CD4-positive, alpha-beta T cell treated with Interleukin-4 for 1 hour (primary cell): ENCODE data around the gene SLBP.

Experiments
- DNase-seq, 2 donors: peaks; one replicate each; pipeline ENCODE4 v3.0.0-alpha.2; 2020 to 2022

Gene SLBP

DNA sequence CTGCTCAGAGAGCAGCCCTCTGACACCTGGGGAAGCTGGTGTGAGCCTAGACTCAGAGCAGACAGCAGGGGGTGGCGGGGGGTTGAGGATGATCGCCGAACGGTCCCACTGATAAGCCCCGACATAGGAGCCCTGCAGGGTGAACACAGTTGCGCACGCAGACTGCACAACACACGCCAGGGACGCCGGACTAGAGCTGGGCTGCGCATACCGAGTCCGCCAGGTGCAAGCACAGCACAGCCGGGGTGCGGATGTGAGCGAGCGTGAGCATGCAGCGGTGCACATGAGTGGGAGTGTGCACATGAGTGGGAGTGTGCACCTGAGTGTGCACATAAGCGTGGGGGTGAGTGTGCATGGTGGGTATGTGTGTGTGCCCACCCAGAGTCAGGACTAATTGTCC is 64.7 kb downstream of the SLBP start:
- DNase-seq: no peak

GRCh38 chr4:1646690-1647089 is 65.4 kb downstream of the SLBP start:
- no peak for DNase-seq

GRCh38 chr4:1644891-1645657 is 67.0 kb downstream of the SLBP start:
- DNase-seq: no peak

DNA sequence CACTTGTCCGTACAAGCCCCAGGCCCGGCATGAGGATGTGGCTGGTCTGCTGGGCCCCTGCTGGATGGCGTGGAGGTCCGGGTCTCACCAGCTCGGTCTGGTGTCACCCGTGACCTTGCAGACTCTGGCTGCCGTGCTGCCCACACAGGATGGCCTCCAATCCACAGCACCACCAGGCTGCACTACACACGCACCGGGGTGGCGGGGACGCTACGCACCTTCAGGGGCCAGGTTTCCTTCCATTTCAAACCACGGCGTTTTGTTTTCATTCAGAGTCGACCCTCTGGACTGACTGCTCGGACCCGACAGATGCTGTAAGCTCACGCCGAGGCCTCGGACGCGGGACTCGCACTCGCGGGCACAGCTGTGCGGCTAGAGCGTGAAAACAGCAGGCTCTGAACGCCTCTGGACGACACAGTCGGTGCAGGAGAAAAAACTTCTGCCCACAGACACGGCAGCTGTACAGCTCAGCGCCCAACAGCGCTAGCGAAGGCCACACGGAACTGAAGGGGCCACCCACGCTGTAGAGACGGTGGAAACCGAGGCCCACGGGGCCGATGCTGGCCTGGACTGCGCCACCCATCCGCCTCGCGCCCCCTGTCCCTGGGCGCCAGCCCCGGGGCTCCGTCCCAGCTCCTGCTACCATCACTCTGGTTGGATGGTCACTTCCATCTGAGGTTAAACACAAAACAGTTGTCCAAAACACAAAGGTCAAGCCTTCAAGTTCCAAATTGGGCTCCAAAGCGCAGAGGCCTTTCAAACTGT is 68.0 kb downstream of the SLBP start:
- no peak for DNase-seq
